OCI-LY3 (cell line): Measurements from ENCODE around the gene VWA3B.
"Not testable (repeated sequence)": the region's sequence is repeated elsewhere in the genome, so short reads cannot be mapped to it uniquely, and the experiment has no call there.

Source experiments
- H2AFZ ChIP-seq: fragments of 200-600, 300-600 bp; shearing (Covaris generic); 2 replicates; pipeline ENCODE4 v1.6.0; 2014; ENCODE audit warnings: antibody characterized with exemption, low read depth, low read length
- H3K27ac ChIP-seq: fragments of 200-600, 300-600 bp; sonication (generic); 2 replicates; pipeline ENCODE4 v1.5.1; 2014; ENCODE audit warnings: mild to moderate bottlenecking, low read length, moderate library complexity, mixed read lengths
- H3K27me3 ChIP-seq: fragments of 200-600, 300-600 bp; sonication (generic); 2 replicates; pipeline ENCODE4 v1.6.1; 2014; ENCODE audit warnings: low read depth, low read length, mixed read lengths
- H3K36me3 ChIP-seq: fragments of 200-600, 300-600 bp; sonication (generic); replicated peaks from 2 replicates; pipeline ENCODE3; 2014; ENCODE audit warnings: low read depth, low read length, mixed read lengths
- H3K4me1 ChIP-seq: fragments of 300-600, 200-600 bp; sonication (generic); 2 replicates; pipeline ENCODE4 v1.6.1; 2014; ENCODE audit warnings: low read length, mixed read lengths
- H3K4me2 ChIP-seq: fragments of 200-600, 300-600 bp; sonication (generic); 2 replicates; pipeline ENCODE4 v1.6.1; 2014; ENCODE audit warnings: low read length, mixed read lengths
- H3K4me3 ChIP-seq: fragments of 300-600, 200-600 bp; sonication (generic); 2 replicates; pipeline ENCODE4 v1.5.1; 2014; ENCODE audit warnings: antibody characterized with exemption, mild to moderate bottlenecking, low read length, moderate library complexity
- H3K79me2 ChIP-seq: fragments of 300-600, 200-600 bp; shearing (Covaris generic); 2 replicates; pipeline ENCODE4 v1.6.1; 2014; ENCODE audit warnings: mild to moderate bottlenecking, low read length, mixed read lengths
- H3K9ac ChIP-seq: fragments of 300-600, 200-600 bp; shearing (Covaris generic); 2 replicates; pipeline ENCODE4 v1.6.0; 2014; ENCODE audit warnings: mild to moderate bottlenecking, low read length, moderate library complexity
- H3K9me3 ChIP-seq: fragments of 200-600, 300-600 bp; shearing (Covaris generic); 2 replicates; pipeline ENCODE4 v1.6.1; 2014; ENCODE audit warnings: low read length, mixed read lengths; ENCODE audit not compliant: insufficient read depth
- H4K20me1 ChIP-seq: fragments of 200-600, 300-600 bp; sonication (generic); 2 replicates; pipeline ENCODE4 v1.6.1; 2016; ENCODE audit warnings: low read length, mixed read lengths; ENCODE audit not compliant: insufficient read depth
- EZH2phosphoT487 ChIP-seq: fragments of 200-600 bp; shearing (Covaris generic); IDR thresholded peaks from 2 replicates; pipeline ENCODE4 v1.6.1; 2018; ENCODE audit warnings: antibody characterized with exemption, mixed run types, low read depth
- TF ChIP-seq, protein P1 (sequence below): fragments of 200-600, 300-600 bp; sonication (generic); IDR thresholded peaks from 2 replicates; pipeline ENCODE4 v1.5.1; 2014; ENCODE audit warnings: antibody characterized with exemption, low read length, low read depth

The VWA3B gene

DNA sequence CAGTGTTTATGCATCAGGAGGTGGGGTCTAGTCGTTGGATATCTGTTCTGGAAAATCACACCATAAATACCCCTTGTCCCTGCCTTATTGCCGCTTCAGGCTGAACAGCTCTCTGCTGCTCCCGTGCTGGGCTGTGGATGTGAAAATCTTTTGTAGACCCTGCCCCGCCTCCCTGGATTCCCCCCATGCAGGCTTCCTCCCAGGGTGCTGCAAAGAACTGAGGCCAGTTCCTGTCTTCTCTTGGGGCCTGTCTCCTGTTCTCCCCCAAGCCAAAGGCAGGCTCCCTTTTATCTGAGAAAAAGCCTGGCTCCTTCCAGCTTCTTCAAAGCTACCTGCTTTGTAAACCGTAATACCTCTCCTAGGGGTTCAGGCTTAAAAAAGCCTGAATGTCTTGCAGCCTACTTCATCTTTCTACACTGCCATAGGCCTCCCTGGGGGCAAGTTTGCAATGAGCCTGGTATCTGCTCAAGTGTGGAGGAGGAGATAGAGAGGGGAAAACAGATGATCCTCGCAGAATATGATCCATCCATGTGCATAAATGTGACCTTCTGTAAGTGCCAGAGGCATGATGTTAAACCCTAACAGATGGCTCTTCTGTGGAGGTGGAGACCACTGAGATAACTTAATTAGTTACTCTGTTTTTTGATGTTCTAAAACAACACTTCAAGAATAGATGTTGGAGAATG, 55.3 kb downstream of the VWA3B start:
- TF ChIP-seq, protein P1, sequence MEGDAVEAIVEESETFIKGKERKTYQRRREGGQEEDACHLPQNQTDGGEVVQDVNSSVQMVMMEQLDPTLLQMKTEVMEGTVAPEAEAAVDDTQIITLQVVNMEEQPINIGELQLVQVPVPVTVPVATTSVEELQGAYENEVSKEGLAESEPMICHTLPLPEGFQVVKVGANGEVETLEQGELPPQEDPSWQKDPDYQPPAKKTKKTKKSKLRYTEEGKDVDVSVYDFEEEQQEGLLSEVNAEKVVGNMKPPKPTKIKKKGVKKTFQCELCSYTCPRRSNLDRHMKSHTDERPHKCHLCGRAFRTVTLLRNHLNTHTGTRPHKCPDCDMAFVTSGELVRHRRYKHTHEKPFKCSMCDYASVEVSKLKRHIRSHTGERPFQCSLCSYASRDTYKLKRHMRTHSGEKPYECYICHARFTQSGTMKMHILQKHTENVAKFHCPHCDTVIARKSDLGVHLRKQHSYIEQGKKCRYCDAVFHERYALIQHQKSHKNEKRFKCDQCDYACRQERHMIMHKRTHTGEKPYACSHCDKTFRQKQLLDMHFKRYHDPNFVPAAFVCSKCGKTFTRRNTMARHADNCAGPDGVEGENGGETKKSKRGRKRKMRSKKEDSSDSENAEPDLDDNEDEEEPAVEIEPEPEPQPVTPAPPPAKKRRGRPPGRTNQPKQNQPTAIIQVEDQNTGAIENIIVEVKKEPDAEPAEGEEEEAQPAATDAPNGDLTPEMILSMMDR: no peak
- no peak for TF ChIP-seq EZH2phosphoT487
- H3K9me3 ChIP-seq: no peaks in the 10 kb centered on the region
- no peaks in the 10 kb centered on the region for H4K20me1 ChIP-seq
- peak overlapping the region; percentile 25 for H2AFZ ChIP-seq
- H3K4me1 ChIP-seq: peaks cover 6% of the 10 kb centered on the region; the same call in 1 of the 2 replicates
- H3K36me3 ChIP-seq: no peaks in the 10 kb centered on the region
- no peak overlapping the region for H3K4me2 ChIP-seq
- no peaks in the 10 kb centered on the region for H3K79me2 ChIP-seq
- no peak overlapping the region for H3K27ac ChIP-seq
- H3K4me3 ChIP-seq: no peak overlapping the region
- no peaks in the 10 kb centered on the region for H3K27me3 ChIP-seq
- no peak overlapping the region for H3K9ac ChIP-seq

DNA sequence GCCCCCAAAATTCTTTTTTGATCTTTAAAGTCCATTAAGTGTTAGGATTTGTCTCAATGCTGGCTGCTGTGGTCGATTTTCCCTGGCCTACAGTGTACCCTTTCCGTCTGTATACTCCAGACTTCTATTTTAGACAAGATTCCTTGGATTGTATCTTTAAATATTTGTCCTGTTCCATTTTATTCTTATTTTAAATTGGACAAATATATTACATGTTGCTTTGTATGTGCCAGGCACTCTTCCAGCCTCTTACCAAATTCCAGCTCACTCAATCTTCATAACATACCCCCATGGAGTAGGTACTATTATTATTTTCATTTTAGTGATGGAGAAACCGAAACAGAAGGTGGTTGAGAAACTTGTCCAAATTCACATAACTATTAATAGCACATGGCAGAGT, 58.1 kb downstream of the VWA3B start:
- no peaks in the 10 kb centered on the region for H3K36me3 ChIP-seq
- TF ChIP-seq, protein P1: no peak
- TF ChIP-seq EZH2phosphoT487: no peak
- H2AFZ ChIP-seq: no peak overlapping the region
- no peak overlapping the region for H3K9ac ChIP-seq
- H4K20me1 ChIP-seq: no peaks in the 10 kb centered on the region
- no peaks in the 10 kb centered on the region for H3K9me3 ChIP-seq
- H3K27me3 ChIP-seq: no peaks in the 10 kb centered on the region
- no peak overlapping the region for H3K4me3 ChIP-seq
- no peaks in the 10 kb centered on the region for H3K79me2 ChIP-seq
- H3K4me2 ChIP-seq: no peak overlapping the region
- peaks cover 11% of the 10 kb centered on the region; the same call in 1 of the 2 replicates for H3K4me1 ChIP-seq
- no peak overlapping the region for H3K27ac ChIP-seq

DNA sequence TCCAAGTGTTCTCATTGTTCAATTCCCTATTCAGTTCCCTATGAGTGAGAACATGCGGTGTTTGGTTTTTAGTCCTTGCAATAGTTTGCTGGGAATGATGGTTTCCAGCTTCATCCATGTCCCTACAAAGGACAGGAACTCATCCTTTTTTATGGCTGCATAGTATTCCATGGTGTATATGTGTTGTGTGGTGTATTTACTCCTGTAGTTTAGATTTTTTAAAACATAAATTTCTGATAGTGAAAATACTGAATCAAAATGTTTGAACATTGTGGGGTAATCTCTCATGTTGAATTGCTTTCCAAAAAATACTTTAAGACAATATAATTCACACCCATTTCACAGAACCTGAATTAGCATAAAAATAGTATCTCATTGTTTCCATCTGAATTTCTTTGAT, 60.9 kb downstream of the VWA3B start:
- not testable (repeated sequence) for H3K27ac ChIP-seq, H4K20me1 ChIP-seq, H3K36me3 ChIP-seq, H3K9ac ChIP-seq, H3K27me3 ChIP-seq, H3K4me1 ChIP-seq, H3K9me3 ChIP-seq, H2AFZ ChIP-seq, H3K4me3 ChIP-seq, H3K4me2 ChIP-seq, H3K79me2 ChIP-seq

DNA sequence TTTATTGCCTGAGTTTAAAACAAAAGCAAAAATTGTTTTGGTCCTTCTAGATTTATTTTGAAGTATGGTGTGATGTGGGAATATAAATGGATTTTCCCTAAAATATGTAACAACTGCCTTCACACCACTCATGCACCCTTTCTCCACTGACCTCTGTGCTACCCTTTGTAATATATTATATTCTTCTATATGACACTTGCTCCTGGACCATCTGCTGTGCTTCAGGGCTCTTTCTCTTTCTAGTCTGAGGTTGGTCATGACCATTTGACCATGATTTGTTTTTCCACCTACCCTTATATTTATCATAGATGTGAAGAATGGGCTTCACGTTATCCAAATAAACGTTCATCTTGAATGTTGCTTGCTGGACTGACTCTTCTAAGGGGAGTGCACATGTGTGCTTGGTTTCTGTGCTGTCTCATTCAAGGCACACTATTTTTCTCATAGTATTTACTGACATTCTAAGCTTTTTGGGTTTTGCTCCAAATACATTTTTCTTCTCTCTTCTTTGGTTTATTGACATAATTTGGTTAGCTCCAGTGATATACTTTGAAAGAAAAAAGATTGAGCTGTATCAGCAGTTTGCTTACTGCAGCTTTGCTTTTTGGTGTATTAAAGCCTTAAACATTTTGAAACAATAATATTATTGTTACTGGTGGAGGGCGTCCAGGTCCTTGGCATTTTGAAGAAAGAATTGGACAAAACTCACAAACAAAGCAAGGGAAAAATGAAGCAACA, 61.8 kb downstream of the VWA3B start:
- no peak overlapping the region for H3K4me3 ChIP-seq

More for the DNA sequence above, 61.8 kb downstream of the VWA3B start:
- TF ChIP-seq, protein P1: no peak
- TF ChIP-seq EZH2phosphoT487: no peak
- 0 out of 2 replicates have a peak, but pooled peaks cover 5% of the 10 kb centered on the region for H3K4me1 ChIP-seq
- H3K9ac ChIP-seq: no peak overlapping the region
- no peaks in the 10 kb centered on the region for H3K27me3 ChIP-seq
- no peak overlapping the region for H2AFZ ChIP-seq
- no peak overlapping the region for H3K27ac ChIP-seq
- no peaks in the 10 kb centered on the region for H3K9me3 ChIP-seq
- no peaks in the 10 kb centered on the region for H4K20me1 ChIP-seq
- H3K79me2 ChIP-seq: no peaks in the 10 kb centered on the region
- H3K4me2 ChIP-seq: peak overlapping the region; percentile 7; the same call in 1 of the 2 replicates
- H3K36me3 ChIP-seq: no peaks in the 10 kb centered on the region
